GM19351 (cell line): Measurements from ENCODE around the gene DNAJB6.

Experiments used
- ATAC-seq: cut with Tn5 transposase; IDR thresholded peaks from one replicate; pipeline ENCODE4 v1.9.1; 2021; ENCODE audit warnings: mild to moderate bottlenecking, moderate library complexity; ENCODE audit not compliant: unreplicated experiment

The DNAJB6 gene

GRCh38 chr7:157336383-157337315 lies at the start of gene DNAJB6:
Gene DNAJB6 (plus strand): TSS chr7:157337004. CDS start chr7:157358573, 21,569 bp downstream.
- ATAC-seq, result peak; percentile 64

- ATAC-seq, result no peak
Observed at GRCh38 chr7:157291404-157292080, 45.3 kb upstream of the DNAJB6 start.

GRCh38 chr7:157292258-157292657 lies 44.5 kb upstream of the DNAJB6 start:
- ATAC-seq, result no peak

- ATAC-seq, result no peak
Observed at GRCh38 chr7:157292770-157293412, 43.9 kb upstream of the DNAJB6 start.

- ATAC-seq, result no peak
Observed at GRCh38 chr7:157293413-157293788, 43.4 kb upstream of the DNAJB6 start.

GRCh38 chr7:157294773-157295172 lies 42.0 kb upstream of the DNAJB6 start:
- no peak for ATAC-seq

GRCh38 chr7:157295338-157295737 lies 41.5 kb upstream of the DNAJB6 start:
- no peak for ATAC-seq

GRCh38 chr7:157297185-157297584 lies 39.6 kb upstream of the DNAJB6 start:
- no peak for ATAC-seq

- no peak for ATAC-seq
Observed at GRCh38 chr7:157299317-157299612, 37.5 kb upstream of the DNAJB6 start.

- no peak for ATAC-seq
Observed at GRCh38 chr7:157299613-157300368, 37.0 kb upstream of the DNAJB6 start.

GRCh38 chr7:157300369-157300825 lies 36.4 kb upstream of the DNAJB6 start:
- no peak for ATAC-seq

GRCh38 chr7:157301610-157302120 lies 35.1 kb upstream of the DNAJB6 start:
- ATAC-seq, result no peak

GRCh38 chr7:157306846-157307838 lies 29.7 kb upstream of the DNAJB6 start:
- ATAC-seq, result no peak

GRCh38 chr7:157309988-157310668 lies 26.7 kb upstream of the DNAJB6 start:
- no peak for ATAC-seq

- ATAC-seq, result no peak
Observed at GRCh38 chr7:157310676-157311185, 26.1 kb upstream of the DNAJB6 start.

- no peak for ATAC-seq
Observed at GRCh38 chr7:157312941-157313340, 23.9 kb upstream of the DNAJB6 start.

- ATAC-seq, result no peak
Observed at GRCh38 chr7:157313645-157314044, 23.2 kb upstream of the DNAJB6 start.

GRCh38 chr7:157318015-157318706 lies 18.6 kb upstream of the DNAJB6 start:
- peak; percentile 82 for ATAC-seq
